ENCODE measurements around the gene NRSN1.

Gene NRSN1

DNA sequence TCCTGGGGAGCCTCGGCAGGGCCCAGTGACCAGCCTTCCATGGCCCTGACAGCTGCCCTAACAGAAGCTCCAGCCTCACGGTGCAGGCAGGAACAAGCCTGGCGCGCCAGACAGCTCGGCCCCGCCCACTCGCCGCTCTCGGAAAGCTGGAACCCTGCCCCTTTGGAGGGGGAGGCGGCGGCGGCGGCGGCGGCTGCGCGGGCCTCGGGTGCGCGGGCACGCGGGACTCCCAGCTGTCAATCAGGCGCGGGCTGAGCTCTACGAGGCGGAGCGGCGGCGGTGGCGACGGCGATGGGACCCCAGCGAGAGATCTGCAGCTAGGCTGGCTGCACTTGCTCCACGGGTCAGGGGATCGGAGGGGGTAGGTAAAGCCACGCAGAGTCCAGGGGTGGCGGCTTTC lies at the start of gene NRSN1:
Gene NRSN1, plus strand, starts transcription at position 236 of the 400 bp plus-strand sequence. CDS start 8,113 bp downstream, outside the sequence.
- no peak for DNase-seq (ENCODE audit: low read depth)

- no peak for DNase-seq (ENCODE audit: low read depth)
Measured at GRCh38 chr6:24078200-24078599, 47.8 kb upstream of the NRSN1 start.

- DNase-seq (ENCODE audit: low read depth) = no peak
Measured at GRCh38 chr6:24079076-24079475, 46.9 kb upstream of the NRSN1 start.

DNA sequence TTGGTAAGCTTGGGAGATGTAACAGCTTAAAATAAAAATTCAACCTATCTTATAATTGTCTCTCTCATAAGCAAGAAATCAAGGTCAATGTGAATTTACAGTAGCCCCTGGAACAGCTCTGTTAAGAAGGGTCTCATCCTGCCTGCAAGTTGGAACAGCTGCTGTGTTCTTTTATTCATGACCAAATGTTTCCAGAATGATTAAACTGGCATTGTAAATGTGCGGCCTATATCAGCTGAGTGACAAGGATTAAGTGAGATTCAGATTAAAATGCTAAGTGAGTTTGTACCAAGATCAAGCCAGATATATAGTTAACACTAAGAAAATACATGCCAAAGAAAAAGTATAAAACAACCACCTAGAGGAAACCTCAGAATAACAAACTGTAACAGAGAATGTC lies 45.3 kb upstream of the NRSN1 start:
- no peak for DNase-seq (ENCODE audit: low read depth)

- DNase-seq (ENCODE audit: low read depth) = no peak
Measured at GRCh38 chr6:24089736-24090135, 36.3 kb upstream of the NRSN1 start.

GRCh38 chr6:24092407-24092806 lies 33.6 kb upstream of the NRSN1 start:
- DNase-seq (ENCODE audit: low read depth) = no peak

DNA sequence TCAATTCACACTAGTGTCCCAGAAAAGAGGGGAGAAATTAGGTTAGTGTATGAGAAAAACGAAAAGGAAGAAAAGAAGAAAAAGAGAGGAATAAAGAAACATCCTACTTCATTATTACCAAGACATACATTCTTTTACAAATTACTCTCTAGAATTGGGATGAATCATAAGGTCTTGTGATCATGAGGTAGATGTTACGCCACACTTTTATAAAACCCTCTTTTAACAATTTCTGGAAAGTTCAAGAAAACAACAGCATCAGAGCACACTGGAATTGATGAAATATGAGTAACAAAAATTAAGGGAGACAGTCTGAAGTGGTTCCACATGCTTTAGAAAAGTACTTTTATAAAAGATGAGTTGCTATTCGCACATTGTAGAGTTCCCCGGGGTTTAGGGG lies 32.6 kb upstream of the NRSN1 start:
- no peak for DNase-seq (ENCODE audit: low read depth)

DNA sequence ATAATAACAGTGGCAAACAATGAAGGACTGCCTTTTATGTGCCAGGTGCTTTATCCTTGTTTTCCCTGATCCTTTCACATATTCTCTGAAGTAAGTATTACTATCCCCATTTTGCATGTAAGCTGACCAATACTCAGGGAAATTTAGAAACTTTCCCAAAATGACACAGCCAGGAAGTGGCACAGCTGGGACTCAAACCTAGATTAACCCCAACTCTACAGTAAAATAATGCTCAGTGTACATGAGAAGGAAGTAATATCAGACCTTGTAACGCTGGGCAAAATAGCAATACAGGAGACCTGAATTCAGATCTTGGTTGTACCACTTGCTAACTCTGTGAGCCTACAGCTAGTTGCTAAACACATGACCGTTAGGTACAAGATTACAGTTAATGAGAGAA lies 26.8 kb upstream of the NRSN1 start:
- no peak for DNase-seq (ENCODE audit: low read depth)

DNA sequence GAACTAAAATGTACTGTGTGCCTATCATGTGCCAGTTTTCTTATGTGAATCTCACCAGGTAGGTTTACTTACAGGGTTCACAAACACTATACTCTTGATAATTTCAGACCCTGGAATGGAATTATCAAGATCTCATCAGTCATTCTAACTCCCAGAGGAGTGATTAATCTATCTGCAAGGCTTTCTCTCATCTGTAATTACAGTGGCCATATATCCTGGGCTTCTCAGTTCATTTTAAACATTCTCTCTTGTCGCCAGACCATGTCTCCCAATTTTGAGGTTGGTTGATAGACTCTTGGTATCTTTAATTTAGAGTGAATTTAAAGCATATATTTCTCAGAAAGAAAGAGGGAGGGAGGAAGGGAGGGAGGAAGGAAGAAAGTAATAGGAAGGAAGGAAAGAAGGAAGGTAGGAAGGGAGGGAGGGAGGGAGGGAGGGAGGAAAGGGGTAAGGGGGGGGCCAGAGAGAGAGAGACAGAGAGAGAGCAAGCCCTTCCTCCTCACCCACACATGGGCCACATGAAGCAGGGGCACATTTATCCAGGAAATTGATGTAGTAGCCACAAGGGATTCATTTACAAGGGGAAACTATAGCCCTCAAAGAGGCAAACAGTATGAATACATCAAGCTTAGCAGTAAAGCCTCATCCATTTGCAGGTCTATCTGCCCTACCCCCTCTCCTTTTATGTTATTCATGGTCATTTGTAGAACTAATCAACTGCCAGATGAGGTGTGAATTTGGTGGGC lies 25.8 kb upstream of the NRSN1 start:
- no peak for DNase-seq (ENCODE audit: low read depth)

DNA sequence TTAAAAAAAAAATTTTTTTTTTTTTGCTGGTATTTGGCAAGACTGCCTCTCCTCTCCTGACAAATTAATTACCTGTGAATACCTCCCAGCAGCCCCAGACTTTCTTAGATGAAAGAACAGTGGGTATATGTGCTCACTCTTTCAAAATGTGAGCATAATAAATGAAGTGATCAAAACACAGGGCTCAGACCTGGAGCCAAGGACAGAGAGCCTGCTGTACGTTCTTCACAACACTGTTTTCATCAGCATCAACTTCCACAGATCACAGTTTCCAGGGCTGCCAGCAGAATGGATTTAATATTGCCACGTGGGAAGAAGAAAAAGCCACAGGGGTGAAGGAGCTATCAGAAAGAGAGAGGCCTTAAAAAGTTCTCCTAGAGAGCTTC lies 25.3 kb upstream of the NRSN1 start:
- no peak for DNase-seq (ENCODE audit: low read depth)

GRCh38 chr6:24105191-24105590 lies 20.8 kb upstream of the NRSN1 start:
- no peak for DNase-seq (ENCODE audit: low read depth)

- no peak for DNase-seq (ENCODE audit: low read depth)
Measured at GRCh38 chr6:24106291-24106690, 19.7 kb upstream of the NRSN1 start.

GRCh38 chr6:24107294-24107693 lies 18.7 kb upstream of the NRSN1 start:
- DNase-seq (ENCODE audit: low read depth) = no peak

GRCh38 chr6:24108056-24108455 lies 18.0 kb upstream of the NRSN1 start:
- no peak for DNase-seq (ENCODE audit: low read depth)

- no peak for DNase-seq (ENCODE audit: low read depth)
Measured at GRCh38 chr6:24110417-24110816, 15.6 kb upstream of the NRSN1 start.

DNA sequence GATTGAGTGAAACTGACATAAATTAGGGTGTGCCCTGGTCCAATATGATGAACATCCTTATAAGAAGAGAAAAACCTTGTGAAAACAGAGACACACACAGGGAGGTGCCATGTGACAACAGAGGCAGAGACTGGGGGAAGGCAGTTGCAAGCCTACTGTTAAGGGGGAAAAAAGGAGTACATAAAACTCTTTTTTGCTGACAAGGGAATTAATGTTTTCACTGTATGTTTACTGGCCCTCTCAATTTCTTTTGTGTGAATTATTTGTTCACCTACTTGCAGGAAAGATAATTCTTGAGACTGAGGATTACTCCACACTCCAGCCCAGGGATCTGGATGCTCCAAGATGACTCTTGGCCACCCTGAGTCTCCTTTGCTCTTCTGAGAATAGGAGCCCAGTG lies 12.1 kb upstream of the NRSN1 start:
- DNase-seq (ENCODE audit: low read depth) = no peak

DNA sequence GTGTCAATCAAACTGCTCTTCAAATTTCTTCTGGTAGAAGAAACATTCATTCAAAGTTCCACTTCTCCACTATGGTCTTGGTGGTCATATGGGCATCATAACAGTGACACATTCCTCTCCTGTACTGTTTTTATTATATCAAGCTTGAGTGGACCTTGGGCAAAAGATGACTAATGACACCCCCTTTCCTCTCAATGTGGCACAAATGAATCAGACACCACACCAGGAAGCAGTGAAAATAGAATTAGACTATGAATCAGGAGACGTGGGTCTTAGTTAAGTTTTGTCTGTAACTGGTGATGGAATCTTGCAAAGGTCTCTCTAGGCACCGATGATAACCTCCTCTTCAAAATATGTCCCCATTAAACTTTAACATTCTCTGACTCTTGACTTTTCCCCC lies 9.0 kb upstream of the NRSN1 start:
- no peak for DNase-seq (ENCODE audit: low read depth)

DNA sequence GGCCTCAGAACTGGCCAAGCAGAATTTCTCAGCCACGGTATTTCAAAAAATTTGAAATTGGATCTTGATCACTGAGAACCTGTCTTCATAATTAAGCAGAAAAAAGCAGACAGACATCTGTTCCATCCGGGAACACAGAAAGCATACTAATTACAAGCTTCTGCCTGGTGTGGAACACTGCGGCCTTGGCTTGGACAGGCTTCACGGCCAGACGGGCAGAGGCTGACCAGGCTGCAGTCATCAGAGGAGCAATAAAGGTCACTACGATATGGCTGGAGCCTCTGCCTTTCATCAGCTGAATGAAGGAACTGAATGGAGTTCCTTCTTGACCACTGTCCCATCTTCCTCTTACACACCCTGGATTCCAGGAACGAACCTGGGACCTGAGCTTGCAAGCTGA lies 3.9 kb upstream of the NRSN1 start:
- DNase-seq (ENCODE audit: low read depth) = no peak

DNA sequence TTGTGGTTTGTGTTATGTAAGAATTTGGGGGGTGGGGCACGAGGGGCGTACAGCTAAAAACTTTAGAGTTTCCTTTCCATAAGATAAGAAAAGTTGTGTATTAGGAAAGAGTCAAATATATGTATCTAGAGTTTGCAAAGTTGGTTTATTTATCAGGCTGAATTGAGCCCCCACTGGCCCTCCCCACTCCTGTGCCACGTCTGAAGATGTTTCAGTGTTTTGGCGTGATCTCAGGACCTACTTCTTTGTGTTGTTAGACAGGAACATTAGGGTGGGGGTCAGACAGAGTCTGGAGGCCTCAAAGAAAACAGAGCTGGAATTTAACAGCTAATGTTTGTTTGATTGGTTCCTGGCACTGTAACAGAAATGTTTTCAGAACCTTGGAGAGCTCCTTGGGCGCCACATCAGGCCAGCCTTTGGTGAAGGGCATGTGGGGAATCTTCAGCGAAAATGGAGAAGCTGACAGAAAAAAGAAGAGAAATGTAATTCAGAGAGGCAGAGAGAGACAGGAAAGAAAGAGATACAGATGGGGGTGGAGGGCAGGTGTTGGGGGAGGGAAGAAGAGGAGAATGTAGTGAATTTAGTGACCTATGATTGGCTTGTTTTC lies 674 bp downstream of the NRSN1 start:
- no peak for DNase-seq (ENCODE audit: low read depth)

- no peak for DNase-seq (ENCODE audit: low read depth)
Measured at GRCh38 chr6:24127316-24127715, 1.3 kb downstream of the NRSN1 start.

- DNase-seq (ENCODE audit: low read depth) = no peak
Measured at GRCh38 chr6:24131751-24132150, 5.7 kb downstream of the NRSN1 start.

- no peak for DNase-seq (ENCODE audit: low read depth)
Measured at GRCh38 chr6:24139080-24139479, 13.1 kb downstream of the NRSN1 start.

DNA sequence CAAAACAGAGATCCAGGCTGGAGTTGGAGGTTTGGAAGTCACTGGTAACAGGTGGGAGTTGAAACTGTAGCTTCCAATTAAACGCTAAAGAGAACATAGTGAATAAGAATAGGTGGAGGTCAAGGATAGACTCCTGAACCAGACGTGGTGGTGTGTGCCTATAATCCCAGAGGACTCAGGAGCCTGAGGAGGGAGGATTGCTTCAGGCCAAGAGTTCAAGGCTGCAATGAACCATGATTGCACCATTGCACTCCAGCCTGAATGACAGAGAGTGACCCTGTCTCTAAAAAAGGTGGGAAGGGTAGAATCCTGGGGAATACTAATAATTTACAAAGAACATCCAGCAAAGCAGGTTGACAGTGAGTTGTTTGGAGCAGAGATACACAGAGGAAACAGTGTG lies 13.6 kb downstream of the NRSN1 start:
- DNase-seq (ENCODE audit: low read depth) = no peak

DNA sequence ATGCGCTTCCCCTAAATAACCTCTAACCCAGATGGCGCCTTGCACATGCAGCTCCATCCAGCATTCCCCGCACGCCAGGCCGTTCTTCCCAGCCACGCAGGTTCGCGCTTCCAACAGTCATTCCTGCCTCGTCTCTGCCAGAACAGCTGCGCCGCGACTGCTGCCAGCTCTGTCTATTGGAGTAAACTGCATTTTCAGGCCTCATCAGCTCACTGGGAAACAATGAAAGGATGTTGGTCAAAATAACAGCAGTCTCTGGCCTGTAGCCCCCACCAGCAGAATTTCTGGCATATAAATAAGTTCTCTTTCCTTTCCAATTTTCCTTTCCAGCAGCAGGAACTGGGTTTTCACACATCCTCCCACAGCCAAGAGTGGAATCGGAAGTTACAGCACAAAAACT lies 14.6 kb downstream of the NRSN1 start:
- DNase-seq (ENCODE audit: low read depth) = no peak
